HuH-7.5 (cell line): ENCODE data around the gene CACNA1A.
"Not testable (repeated sequence)": the region's sequence is repeated elsewhere in the genome, so short reads cannot be mapped to it uniquely, and the experiment has no call there.

Experiments
- DNase-seq: peaks from one replicate; pipeline ENCODE4 v3.0.0; 2011; ENCODE audit warnings: low spot score

Gene CACNA1A

DNA sequence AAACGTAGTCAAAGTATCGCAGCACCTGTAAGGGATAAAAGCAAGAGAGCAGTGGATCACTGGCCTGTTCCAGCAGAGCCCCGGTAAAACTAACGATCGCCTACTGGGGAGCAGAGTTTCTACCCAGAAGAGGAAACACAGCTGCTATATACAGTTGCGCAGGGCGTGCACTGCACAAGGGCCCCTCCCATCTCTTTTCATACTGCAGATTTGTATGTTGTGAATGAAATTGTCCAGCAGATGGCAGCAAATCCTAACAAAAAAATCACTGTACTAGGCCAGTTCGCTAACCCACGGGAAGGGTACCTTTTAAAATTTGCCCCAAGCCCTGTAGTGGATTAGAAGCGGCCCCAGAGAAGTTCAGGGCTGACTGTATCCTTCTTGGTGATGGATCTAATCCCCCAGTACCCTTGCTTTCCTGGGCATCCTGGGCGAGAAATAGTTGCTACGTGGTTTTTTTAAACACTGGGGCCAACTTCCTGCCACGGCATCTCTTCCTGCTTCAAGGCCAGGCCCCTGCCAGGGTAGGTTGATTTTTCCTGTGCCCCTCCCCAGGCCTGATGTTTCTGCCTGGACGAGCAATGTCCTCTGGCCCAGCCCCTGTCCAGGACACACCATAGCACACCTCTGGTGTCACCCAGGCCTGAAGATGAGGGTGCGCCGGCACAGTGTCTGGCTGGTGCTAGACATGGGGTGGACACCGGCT, 229.0 kb downstream of the CACNA1A start:
- DNase-seq = peak; percentile 56

- DNase-seq = no peak
Measured at GRCh38 chr19:13275016-13275722, 231.1 kb downstream of the CACNA1A start.

- DNase-seq = no peak
Measured at GRCh38 chr19:13270514-13271105, 235.7 kb downstream of the CACNA1A start.

- DNase-seq = no peak
Measured at GRCh38 chr19:13269348-13269747, 236.9 kb downstream of the CACNA1A start.

DNA sequence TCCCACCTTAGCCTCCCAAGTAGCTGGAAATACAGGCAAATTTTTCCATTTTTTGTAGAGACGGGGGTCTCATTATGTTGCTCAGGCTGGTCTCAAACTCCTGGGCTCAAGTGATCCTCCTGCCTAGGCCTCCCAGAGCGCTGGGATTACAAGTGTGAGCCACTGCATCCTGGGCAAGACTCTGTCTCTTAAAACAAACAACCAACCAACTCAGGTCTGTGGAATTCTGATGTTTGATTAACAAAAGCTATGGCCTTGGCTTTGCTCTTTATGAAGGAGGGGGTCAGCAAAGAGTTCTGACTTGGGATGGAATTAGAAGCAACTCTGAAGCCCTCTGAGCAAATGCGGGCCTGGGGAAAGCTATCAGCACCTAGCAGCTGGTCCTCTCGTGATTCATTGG, 238.4 kb downstream of the CACNA1A start:
- DNase-seq = no peak

DNA sequence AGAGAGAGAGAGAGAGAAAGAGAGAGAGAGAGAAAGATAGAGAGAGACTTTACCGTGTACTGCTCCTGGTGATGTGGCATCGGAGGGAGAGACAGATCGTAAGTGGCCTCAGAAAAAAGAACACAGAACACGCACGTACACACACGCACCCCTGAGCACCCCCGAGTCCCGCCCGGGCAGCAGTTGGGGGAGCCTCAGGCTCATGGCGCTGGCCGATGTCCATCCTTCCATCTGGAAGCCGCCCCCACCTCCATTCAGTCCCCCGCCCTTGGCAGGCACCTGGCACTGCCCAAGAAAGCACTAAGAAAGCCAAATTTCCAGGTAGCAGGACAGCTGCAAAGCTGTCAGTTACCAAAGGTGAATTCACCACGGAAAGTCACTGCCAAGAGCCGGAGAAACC, 239.1 kb downstream of the CACNA1A start:
- no peak for DNase-seq

DNA sequence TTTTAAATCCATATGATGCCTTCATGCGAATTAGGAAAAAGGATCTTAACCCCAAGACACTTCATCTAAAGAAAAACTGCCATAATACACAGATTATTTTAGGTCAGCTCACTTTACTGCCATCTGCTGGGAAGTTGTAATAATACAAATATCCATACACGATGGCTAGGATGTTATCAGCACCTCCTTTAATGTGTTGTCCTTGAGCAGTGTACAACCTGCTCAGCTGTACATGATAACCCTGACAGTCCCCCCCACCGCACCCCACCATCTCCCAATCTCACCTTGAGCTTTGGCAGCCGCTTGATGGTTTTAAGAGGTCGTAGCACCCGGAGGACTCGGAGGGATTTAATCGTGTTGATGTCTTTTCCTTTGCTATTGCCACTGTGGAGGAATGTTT, 243.8 kb downstream of the CACNA1A start:
- peak; percentile 66 for DNase-seq

GRCh38 chr19:13260883-13261653, 245.2 kb downstream of the CACNA1A start:
- no peak for DNase-seq

- DNase-seq = no peak
Measured at GRCh38 chr19:13256918-13257317, 249.4 kb downstream of the CACNA1A start.

- DNase-seq = not testable (repeated sequence)
Measured at GRCh38 chr19:13256398-13256797, 249.9 kb downstream of the CACNA1A start.

GRCh38 chr19:13255719-13256059, 250.6 kb downstream of the CACNA1A start:
- no peak for DNase-seq

- DNase-seq = no peak
Measured at GRCh38 chr19:13255041-13255718, 251.1 kb downstream of the CACNA1A start.

GRCh38 chr19:13252569-13253335, 253.5 kb downstream of the CACNA1A start:
- DNase-seq = no peak

DNA sequence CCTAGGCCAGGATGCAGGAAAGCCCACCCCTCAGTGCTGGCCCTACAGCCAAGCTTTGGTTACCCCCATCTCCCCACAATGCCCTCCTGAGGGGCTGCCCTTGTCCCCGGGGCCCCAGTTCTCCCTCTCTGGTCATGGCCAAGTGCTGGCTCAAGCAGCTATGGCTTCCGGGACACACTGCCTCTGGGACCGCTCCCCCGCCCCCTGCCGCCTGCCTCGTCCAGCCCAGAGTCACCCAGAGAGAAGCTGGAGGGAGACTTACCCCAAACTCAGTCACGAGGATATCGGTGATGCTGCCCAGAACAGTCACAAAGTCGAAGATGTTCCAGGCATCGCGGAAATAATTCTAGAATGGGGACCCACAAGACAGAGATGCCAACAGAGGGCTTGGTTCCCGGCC, 261.4 kb downstream of the CACNA1A start:
- DNase-seq = no peak

- DNase-seq = no peak
Measured at GRCh38 chr19:13241231-13242104, 264.8 kb downstream of the CACNA1A start.

- no peak for DNase-seq
Measured at GRCh38 chr19:13240312-13241022, 265.8 kb downstream of the CACNA1A start.

DNA sequence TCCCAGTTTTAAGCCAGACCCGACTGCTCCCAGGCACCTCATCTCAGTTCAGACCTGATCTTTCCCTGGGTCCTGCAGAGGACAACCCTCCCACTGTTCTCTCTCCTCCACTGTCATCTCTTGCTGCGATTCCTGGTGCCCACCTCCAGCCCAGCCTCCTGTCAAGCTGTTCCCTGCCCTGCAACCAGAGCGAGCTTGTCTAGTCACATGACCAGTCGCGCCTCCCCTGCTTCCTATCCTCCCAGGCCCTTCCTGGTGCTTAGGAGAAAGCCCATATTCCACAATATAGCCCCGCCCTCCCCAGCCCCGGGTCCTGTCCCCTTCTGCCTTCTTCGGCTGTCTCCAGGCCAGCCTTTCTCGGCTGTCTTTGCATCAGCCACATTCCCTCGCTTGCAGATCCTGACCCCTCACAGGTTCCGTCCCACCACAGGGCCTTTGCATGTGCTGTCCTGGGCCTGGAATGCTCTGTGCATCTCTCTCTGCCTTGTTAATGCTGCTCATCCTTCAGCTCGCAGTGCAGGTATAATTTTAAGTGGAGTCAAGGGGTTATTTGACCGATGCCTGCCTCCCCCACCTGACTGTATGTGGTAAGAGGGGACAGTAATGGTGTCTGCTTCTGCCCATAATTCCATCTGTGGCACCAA, 267.3 kb downstream of the CACNA1A start:
- DNase-seq = no peak

DNA sequence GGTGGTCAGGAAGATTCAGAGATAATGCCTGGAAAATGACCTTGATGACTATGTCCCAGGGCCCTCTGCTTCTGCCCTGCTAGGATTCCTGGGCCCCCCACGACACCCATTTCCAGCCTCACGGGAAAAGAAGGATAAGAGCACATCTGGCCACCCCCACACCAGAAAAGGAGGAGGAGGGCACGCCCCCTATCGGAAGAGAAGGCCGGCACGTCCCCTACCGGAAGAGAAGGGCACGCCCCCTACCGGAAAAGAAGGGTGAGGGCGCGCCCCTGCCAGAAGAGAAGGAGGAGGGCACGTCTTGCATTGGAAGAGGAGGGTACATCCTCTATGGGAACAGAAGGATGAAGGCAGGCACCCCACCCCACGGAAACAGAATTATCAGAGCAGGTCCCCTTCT, 271.8 kb downstream of the CACNA1A start:
- DNase-seq = peak; percentile 52

GRCh38 chr19:13231663-13232062, 274.6 kb downstream of the CACNA1A start:
- no peak for DNase-seq
